ENCODE data around the gene PCDH9.

Gene PCDH9

DNA sequence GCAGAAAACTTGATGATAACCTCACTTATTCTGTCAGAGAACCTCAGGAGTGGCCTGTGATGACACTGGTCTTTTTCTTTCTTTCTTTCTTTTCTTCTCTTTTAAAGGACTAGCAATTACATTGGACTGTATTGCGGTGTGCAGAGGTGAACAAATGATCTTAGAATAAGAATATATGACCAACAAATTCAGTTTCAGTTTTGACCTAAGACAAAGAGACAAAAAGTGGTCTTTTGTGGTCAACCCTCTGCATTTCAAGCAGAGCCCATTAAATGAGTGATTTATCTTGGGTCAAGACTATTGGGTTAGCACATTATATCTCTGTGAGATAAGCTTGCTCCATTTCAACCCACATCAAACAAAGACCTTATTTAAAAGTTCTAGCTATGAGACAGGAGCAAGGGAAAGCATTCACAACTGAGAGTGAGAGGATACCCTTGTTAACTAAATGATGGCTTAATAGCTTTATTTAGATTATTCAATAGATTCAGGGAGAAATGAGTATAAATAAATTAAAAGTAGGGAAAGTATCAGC lies 644.4 kb downstream of the PCDH9 start:
- Histone ChIP-seq H3K4me1 (ENCODE audit: low read depth, poor library complexity, severe bottlenecking) (no peaks in the 10 kb centered on the region), H3K4me3 (IDR thresholded peaks at IDR 0.05; ENCODE audit: insufficient read depth, low read depth, low read length) (no peak overlapping the region), H3K27me3 (ENCODE audit: insufficient read depth, low read depth) (no peaks in the 10 kb centered on the region), H3K27ac (no peak overlapping the region), H4K20me1 (ENCODE audit: insufficient read depth) (no peaks in the 10 kb centered on the region), H3K9ac (no peak overlapping the region), H3K79me2 (ENCODE audit: insufficient read depth, low read depth) (no peaks in the 10 kb centered on the region), H3K4me2 (no peak overlapping the region), H3K36me3 (ENCODE audit: insufficient read depth) (no peaks in the 10 kb centered on the region), H2AFZ (ENCODE audit: low read depth) (no peak overlapping the region)
- TF ChIP-seq, protein P1, sequence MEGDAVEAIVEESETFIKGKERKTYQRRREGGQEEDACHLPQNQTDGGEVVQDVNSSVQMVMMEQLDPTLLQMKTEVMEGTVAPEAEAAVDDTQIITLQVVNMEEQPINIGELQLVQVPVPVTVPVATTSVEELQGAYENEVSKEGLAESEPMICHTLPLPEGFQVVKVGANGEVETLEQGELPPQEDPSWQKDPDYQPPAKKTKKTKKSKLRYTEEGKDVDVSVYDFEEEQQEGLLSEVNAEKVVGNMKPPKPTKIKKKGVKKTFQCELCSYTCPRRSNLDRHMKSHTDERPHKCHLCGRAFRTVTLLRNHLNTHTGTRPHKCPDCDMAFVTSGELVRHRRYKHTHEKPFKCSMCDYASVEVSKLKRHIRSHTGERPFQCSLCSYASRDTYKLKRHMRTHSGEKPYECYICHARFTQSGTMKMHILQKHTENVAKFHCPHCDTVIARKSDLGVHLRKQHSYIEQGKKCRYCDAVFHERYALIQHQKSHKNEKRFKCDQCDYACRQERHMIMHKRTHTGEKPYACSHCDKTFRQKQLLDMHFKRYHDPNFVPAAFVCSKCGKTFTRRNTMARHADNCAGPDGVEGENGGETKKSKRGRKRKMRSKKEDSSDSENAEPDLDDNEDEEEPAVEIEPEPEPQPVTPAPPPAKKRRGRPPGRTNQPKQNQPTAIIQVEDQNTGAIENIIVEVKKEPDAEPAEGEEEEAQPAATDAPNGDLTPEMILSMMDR (conservative IDR thresholded peaks at IDR 0.05; ENCODE audit: low read depth, low read length), result no peak

DNA sequence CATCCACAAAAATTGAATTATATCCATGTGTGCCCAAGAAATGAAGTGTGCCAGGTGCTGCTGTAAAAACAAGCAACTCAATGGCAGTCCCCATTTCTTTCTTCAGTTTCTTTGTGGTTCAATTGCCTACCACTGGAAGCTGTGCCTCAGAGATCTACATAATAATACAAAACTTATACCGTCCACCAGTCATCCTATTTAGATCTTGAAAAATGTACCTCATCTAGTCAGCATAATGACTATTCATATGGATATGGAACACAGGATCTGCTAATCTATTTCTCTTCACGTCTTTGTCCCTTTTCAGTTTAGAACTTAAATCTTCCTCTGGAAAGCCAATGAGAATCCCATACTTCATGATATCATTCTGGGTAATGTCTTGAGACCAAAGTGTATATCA lies 648.5 kb downstream of the PCDH9 start:
- Histone ChIP-seq H3K9ac (no peak overlapping the region), H2AFZ (ENCODE audit: low read depth) (no peak overlapping the region), H3K4me3 (IDR thresholded peaks at IDR 0.05; ENCODE audit: insufficient read depth, low read depth, low read length) (no peak overlapping the region), H4K20me1 (ENCODE audit: insufficient read depth) (no peaks in the 10 kb centered on the region), H3K27me3 (ENCODE audit: insufficient read depth, low read depth) (no peaks in the 10 kb centered on the region), H3K27ac (no peak overlapping the region), H3K4me1 (ENCODE audit: low read depth, poor library complexity, severe bottlenecking) (no peaks in the 10 kb centered on the region), H3K79me2 (ENCODE audit: insufficient read depth, low read depth) (no peaks in the 10 kb centered on the region), H3K4me2 (no peak overlapping the region), H3K36me3 (ENCODE audit: insufficient read depth) (no peaks in the 10 kb centered on the region)
- TF ChIP-seq, protein P1 (conservative IDR thresholded peaks at IDR 0.05; ENCODE audit: low read depth, low read length), result no peak

DNA sequence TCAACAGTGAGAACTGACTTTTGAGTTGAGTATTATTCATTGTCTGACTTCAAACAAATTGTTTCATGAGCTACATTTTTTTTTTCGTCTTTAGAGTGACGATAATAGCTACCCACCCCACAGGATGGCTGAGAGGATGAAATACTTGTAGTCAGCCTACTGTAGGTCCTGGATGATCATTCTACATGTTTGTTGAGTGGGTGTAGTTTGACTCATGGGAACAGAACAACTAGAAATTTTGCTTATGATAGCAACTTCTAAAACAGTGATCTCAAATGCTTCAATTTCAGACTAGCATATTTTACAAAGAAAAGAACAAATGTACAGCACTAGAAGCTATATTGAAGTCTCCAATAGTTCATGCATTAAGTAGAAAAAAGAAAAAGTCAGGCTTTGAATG lies 651.8 kb downstream of the PCDH9 start:
- no peaks in the 10 kb centered on the region for H3K79me2 ChIP-seq (ENCODE audit: insufficient read depth, low read depth)
- no peaks in the 10 kb centered on the region for H3K27me3 ChIP-seq (ENCODE audit: insufficient read depth, low read depth)
- TF ChIP-seq, protein P1 (conservative IDR thresholded peaks at IDR 0.05; ENCODE audit: low read depth, low read length), result no peak
- H3K27ac ChIP-seq, result no peak overlapping the region
- no peak overlapping the region for H3K9ac ChIP-seq
- H3K36me3 ChIP-seq (ENCODE audit: insufficient read depth), result no peaks in the 10 kb centered on the region
- H2AFZ ChIP-seq (ENCODE audit: low read depth), result no peak overlapping the region
- no peaks in the 10 kb centered on the region for H3K4me1 ChIP-seq (ENCODE audit: low read depth, poor library complexity, severe bottlenecking)
- H3K4me3 ChIP-seq (IDR thresholded peaks at IDR 0.05; ENCODE audit: insufficient read depth, low read depth, low read length), result no peak overlapping the region
- H4K20me1 ChIP-seq (ENCODE audit: insufficient read depth), result no peaks in the 10 kb centered on the region
- no peak overlapping the region for H3K4me2 ChIP-seq

DNA sequence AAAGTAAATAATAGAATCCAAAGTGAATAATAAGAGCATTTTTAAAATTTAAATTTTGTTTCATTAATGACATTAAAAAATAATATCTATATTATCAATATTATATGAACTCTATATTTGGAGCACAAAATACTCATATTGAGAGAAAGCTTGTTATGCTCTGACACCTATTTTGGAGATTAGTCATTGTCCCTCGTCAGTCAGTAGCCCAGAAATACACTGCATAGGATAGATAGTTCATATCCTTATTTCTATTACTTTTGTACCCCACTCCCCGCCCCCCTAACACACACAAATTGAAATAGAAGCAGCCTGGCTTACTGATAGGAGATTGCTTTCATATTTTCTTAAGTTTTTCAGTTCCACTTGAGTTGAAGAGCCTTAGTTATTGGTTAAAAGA lies 652.8 kb downstream of the PCDH9 start:
- H3K9ac ChIP-seq, result no peak overlapping the region
- H3K79me2 ChIP-seq (ENCODE audit: insufficient read depth, low read depth), result no peaks in the 10 kb centered on the region
- H2AFZ ChIP-seq (ENCODE audit: low read depth), result no peak overlapping the region
- no peaks in the 10 kb centered on the region for H3K4me1 ChIP-seq (ENCODE audit: low read depth, poor library complexity, severe bottlenecking)
- no peaks in the 10 kb centered on the region for H3K27me3 ChIP-seq (ENCODE audit: insufficient read depth, low read depth)
- H4K20me1 ChIP-seq (ENCODE audit: insufficient read depth), result no peaks in the 10 kb centered on the region
- no peak overlapping the region for H3K4me3 ChIP-seq (IDR thresholded peaks at IDR 0.05; ENCODE audit: insufficient read depth, low read depth, low read length)
- H3K36me3 ChIP-seq (ENCODE audit: insufficient read depth), result no peaks in the 10 kb centered on the region
- no peak overlapping the region for H3K4me2 ChIP-seq
- no peak overlapping the region for H3K27ac ChIP-seq
- TF ChIP-seq, protein P1 (conservative IDR thresholded peaks at IDR 0.05; ENCODE audit: low read depth, low read length), result no peak

All from KMS-11 (cell line).